CD14-positive monocyte (primary cell): ENCODE results near the gene COBLL1. TPM values are rescaled to one million over a fixed set of nuclear protein-coding genes. Genes with fewer than 3 reads are reported as not detected.

ENCODE experiments used
- DNase-seq, 3 donors: peaks; one replicate each; pipeline ENCODE4 v3.0.0-alpha.2; 2011 to 2022
- H2AFZ ChIP-seq: 2 replicates; pipeline ENCODE4 v1.6.0; 2012; ENCODE audit warnings: mild to moderate bottlenecking, low read depth, low read length, inconsistent platforms; ENCODE audit not compliant: insufficient read depth, poor library complexity, severe bottlenecking
- H3K27ac ChIP-seq, 2 donors: 1 replicate in 1 of 2; 2 replicates in 1 of 2; pipeline ENCODE4 v1.5.1; 2012 to 2013; ENCODE audit warnings: low read length in 2 of 2, control low read depth in 1 of 2, inconsistent platforms in 1 of 2, low read depth in 1 of 2, mild to moderate bottlenecking in 1 of 2
- H3K27me3 ChIP-seq, 2 donors: one replicate each; pipeline versions ENCODE4 v1.6.0 to v1.6.1; 2011 to 2013; ENCODE audit warnings: low read length in 2 of 2; ENCODE audit not compliant: control insufficient read depth in 2 of 2, insufficient read depth in 2 of 2
- H3K36me3 ChIP-seq, 2 donors: replicated peaks in 1 of 2; 1 replicate in 1 of 2; 2 replicates in 1 of 2; pipeline versions ENCODE4 v1.5.1 to v1.6.1; 2012 to 2013; ENCODE audit warnings: low read length in 2 of 2, control low read depth in 1 of 2, inconsistent platforms in 1 of 2, mild to moderate bottlenecking in 1 of 2; ENCODE audit not compliant: insufficient read depth in 2 of 2, control insufficient read depth in 1 of 2
- H3K4me1 ChIP-seq, 2 donors: 1 replicate in 1 of 2; 2 replicates in 1 of 2; pipeline versions ENCODE4 v1.5.1 to v1.6.1; 2012 to 2013; ENCODE audit warnings: low read length in 2 of 2, control low read depth in 1 of 2, inconsistent platforms in 1 of 2, mild to moderate bottlenecking in 1 of 2, moderate library complexity in 1 of 2; ENCODE audit not compliant: insufficient read depth in 2 of 2, control insufficient read depth in 1 of 2
- H3K4me2 ChIP-seq: replicated peaks from 2 replicates; pipeline ENCODE3; 2012; ENCODE audit warnings: low read length, moderate library complexity, mild to moderate bottlenecking; ENCODE audit not compliant: poor library complexity, severe bottlenecking; ENCODE audit errors: extremely low read depth
- H3K4me3 ChIP-seq, 3 experiments: fragments of 200-600 bp in 1 of 3; sonication (generic) in 1 of 3; replicated peaks in 1 of 3; 1 replicate in 2 of 3; 2 replicates in 1 of 3; pipeline ENCODE4 v1.5.1; 2011 to 2013; ENCODE audit warnings: low read length in 3 of 3, mild to moderate bottlenecking in 3 of 3, control low read depth in 2 of 3, low read depth in 2 of 3, inconsistent platforms in 1 of 3, moderate library complexity in 1 of 3
- H3K79me2 ChIP-seq: 2 replicates; pipeline ENCODE4 v1.6.0; 2012; ENCODE audit warnings: mild to moderate bottlenecking, control low read depth, inconsistent platforms, low read length, moderate library complexity; ENCODE audit not compliant: insufficient read depth
- H3K9ac ChIP-seq: 2 replicates; pipeline ENCODE4 v1.6.0; 2017; ENCODE audit warnings: low read length, mild to moderate bottlenecking; ENCODE audit not compliant: insufficient read depth, poor library complexity, severe bottlenecking
- H3K9me3 ChIP-seq, 2 donors: replicated peaks in 1 of 2; 1 replicate in 1 of 2; 2 replicates in 1 of 2; pipeline versions ENCODE4 v1.5.1 to v1.6.1; 2012 to 2013; ENCODE audit warnings: low read length in 2 of 2, control low read depth in 1 of 2; ENCODE audit not compliant: control insufficient read depth in 1 of 2, insufficient read depth in 1 of 2
- H4K20me1 ChIP-seq: 2 replicates; pipeline ENCODE4 v1.6.0; 2012; ENCODE audit warnings: mild to moderate bottlenecking, low read length, control low read depth, moderate library complexity; ENCODE audit not compliant: insufficient read depth
- H3K27ac Mint-ChIP-seq, 7 donors: one replicate each; pipeline ENCODE4 v1.8.0; 2020; ENCODE audit warnings: mild to moderate bottlenecking in 7 of 7, mixed read lengths in 7 of 7, moderate library complexity in 6 of 7, inconsistent platforms in 2 of 7
- H3K27me3 Mint-ChIP-seq, 3 donors: one replicate each; pipeline ENCODE4 v1.8.0; 2021 to 2022; ENCODE audit warnings: low read depth in 3 of 3, mild to moderate bottlenecking in 3 of 3, mixed read lengths in 3 of 3, moderate library complexity in 3 of 3, inconsistent platforms in 1 of 3
- H3K36me3 Mint-ChIP-seq, 2 donors: one replicate each; pipeline ENCODE4 v1.8.0; 2020; ENCODE audit warnings: mixed read lengths in 2 of 2, inconsistent platforms in 1 of 2, mild to moderate bottlenecking in 1 of 2
- H3K4me1 Mint-ChIP-seq: one replicate; pipeline ENCODE4 v1.8.0; 2020; ENCODE audit warnings: mild to moderate bottlenecking, mixed read lengths
- H3K4me3 Mint-ChIP-seq, 2 donors: one replicate each; pipeline ENCODE4 v1.8.0; 2020; ENCODE audit warnings: mild to moderate bottlenecking in 2 of 2, mixed read lengths in 2 of 2, moderate library complexity in 1 of 2
- H3K9me3 Mint-ChIP-seq, 7 donors: one replicate each; pipeline ENCODE4 v1.8.0; 2020 to 2022; ENCODE audit warnings: mixed read lengths in 7 of 7, mild to moderate bottlenecking in 6 of 7, moderate library complexity in 6 of 7, inconsistent platforms in 2 of 7
- CTCF ChIP-seq: fragments of 200-600 bp; IDR thresholded peaks from one replicate; pipeline ENCODE4 v1.8.0; 2022; ENCODE audit warnings: antibody characterized with exemption, mild to moderate bottlenecking
- WGBS: methylation state at CpG from one replicate; pipeline ENCODE4 v1.1.5; 2013; ENCODE audit warnings: missing lambda C conversion rate; ENCODE audit not compliant: insufficient coverage; 5-methylcytosine and 5-hydroxymethylcytosine counted together
- intact Hi-C, 2 donors: fragments of 100-400 bp; cut with micrococcal nuclease; formaldehyde crosslinking; loops; one replicate each; pipeline versions ENCODE4 v1.15.0 to v1.15.1; 2023
- polyA plus RNA-seq, 3 donors: library from polyadenylated mRNA; depleted of rRNA in 1 of 3; unstranded in 2 of 3; stranded (reverse) in 1 of 3; fragments of 300-500 nt in 2 of 3; fragments of >200 nt in 1 of 3; fragmentation: Illumina TruSeq in 2 of 3; gene quantifications; 1 replicate in 2 of 3; 2 replicates in 1 of 3; pipeline ENCODE4 v1.2.3, GENCODE V29; 2012 to 2021

Gene COBLL1
- polyA plus RNA-seq, 3 donors = 0.18 to 0.54 (median 0.24) TPM

- intact Hi-C loops = no loop called here
- Histone ChIP-seq H3K27me3 (no peaks in the 10 kb centered on the region), H4K20me1 (no peaks in the 10 kb centered on the region), H3K4me3 (no peak overlapping the region), H3K36me3 (no peaks in the 10 kb centered on the region), H3K4me1 (peaks cover 0 to 10% of the 10 kb centered on the region in 2 donors), H3K9me3 (no peaks in the 10 kb centered on the region), H3K9ac (no peak overlapping the region), H2AFZ (no peak overlapping the region), H3K4me2 (no peak overlapping the region), H3K27ac (no peak overlapping the region), H3K79me2 (no peaks in the 10 kb centered on the region)
- peaks cover 0 to 3% (median 0%) of the 10 kb centered on the region in 7 donors for H3K9me3 Mint-ChIP-seq
- no peak for TF ChIP-seq CTCF
- no peak overlapping the region for H3K4me3 Mint-ChIP-seq
- H3K36me3 Mint-ChIP-seq = no peaks in the 10 kb centered on the region
- H3K27me3 Mint-ChIP-seq = peaks cover 0 to 4% (median 4%) of the 10 kb centered on the region in 3 donors
- H3K4me1 Mint-ChIP-seq = peaks cover 10% of the 10 kb centered on the region
- H3K27ac Mint-ChIP-seq = no peak overlapping the region
- DNase-seq = no peak
- WGBS = 100% methylated on average over 1 of the region's 2 CpGs
Measured at GRCh38 chr2:164847981-164848741, 6.5 kb upstream of the COBLL1 start.

GRCh38 chr2:164847291-164847690 is 5.7 kb upstream of the COBLL1 start:
- Histone ChIP-seq H3K79me2 (no peaks in the 10 kb centered on the region), H3K4me1 (peaks cover under 1 to 15% of the 10 kb centered on the region in 2 donors), H2AFZ (no peak overlapping the region), H3K36me3 (no peaks in the 10 kb centered on the region), H3K9me3 (no peaks in the 10 kb centered on the region), H3K4me3 (no peak overlapping the region), H3K9ac (no peak overlapping the region), H4K20me1 (no peaks in the 10 kb centered on the region), H3K27ac (no peak overlapping the region), H3K4me2 (no peak overlapping the region), H3K27me3 (no peaks in the 10 kb centered on the region)
- WGBS = no CpG with 5 or more reads among the region's 4 CpGs
- no peak overlapping the region for H3K27ac Mint-ChIP-seq
- H3K27me3 Mint-ChIP-seq = peaks cover 0 to 4% (median 4%) of the 10 kb centered on the region in 3 donors
- H3K36me3 Mint-ChIP-seq = no peaks in the 10 kb centered on the region
- H3K4me1 Mint-ChIP-seq = peaks cover 11% of the 10 kb centered on the region
- H3K4me3 Mint-ChIP-seq = no peak overlapping the region
- H3K9me3 Mint-ChIP-seq = peaks cover 0 to 3% (median 0%) of the 10 kb centered on the region in 7 donors
- no peak for TF ChIP-seq CTCF
- intact Hi-C loops = no loop called here
- DNase-seq = no peak
